NCI-H146 treated with DMSO at 0.1 percent for 48 hours (cell line): ENCODE data around the gene CHI3L2.

ENCODE experiments used
- DNase-seq: peaks from one replicate; lab custom pipeline; 2025; ENCODE audit not compliant: unreplicated experiment; lab: John Stamatoyannopoulos, UW

The CHI3L2 gene

DNA sequence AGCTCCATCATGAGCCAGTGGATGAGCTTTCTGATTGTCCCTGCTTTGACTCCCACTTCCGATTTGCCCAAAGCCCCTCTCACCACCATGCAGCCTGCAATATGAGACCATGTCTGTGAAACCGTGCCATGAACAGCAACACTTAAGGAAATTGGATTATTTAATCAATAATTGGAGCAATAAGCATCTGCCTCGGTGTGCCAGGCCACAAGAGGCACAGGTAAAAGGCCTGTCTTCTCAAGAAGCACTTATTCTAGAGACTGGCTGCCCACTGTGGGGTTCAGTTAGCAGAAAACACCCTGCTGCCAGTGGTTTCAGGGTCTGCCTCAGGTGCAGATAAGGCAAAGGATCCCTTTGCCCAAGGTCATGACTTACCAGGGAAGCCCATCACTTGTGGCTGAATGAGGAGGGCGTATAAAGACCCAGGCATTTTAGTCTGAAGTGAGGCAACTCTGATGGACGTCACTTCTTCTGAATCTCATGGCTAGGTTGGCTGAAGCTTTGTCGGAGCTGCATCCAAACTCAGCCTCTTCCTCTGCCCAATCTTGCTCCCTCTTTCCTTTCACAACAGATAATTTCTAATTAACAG lies 7.1 kb upstream of the CHI3L2 start:
- DNase-seq, result no peak

DNA sequence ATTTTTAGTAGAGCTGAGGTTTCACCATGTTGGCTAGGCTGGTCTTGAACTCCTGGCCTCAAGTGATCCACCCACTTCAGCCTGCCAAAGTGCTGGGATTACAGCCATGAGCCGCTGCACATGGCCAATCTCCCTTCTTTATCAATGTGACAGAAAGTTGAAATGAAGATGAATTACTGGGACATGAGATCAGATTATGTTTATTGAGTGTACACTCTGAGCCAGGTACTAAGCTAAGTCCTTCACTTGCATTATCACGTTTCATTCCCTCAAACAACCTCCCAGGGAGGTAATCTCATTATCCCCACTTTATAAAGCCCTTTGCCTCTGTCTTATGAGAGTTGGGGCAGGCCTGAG lies 6.3 kb upstream of the CHI3L2 start:
- DNase-seq, result no peak

DNA sequence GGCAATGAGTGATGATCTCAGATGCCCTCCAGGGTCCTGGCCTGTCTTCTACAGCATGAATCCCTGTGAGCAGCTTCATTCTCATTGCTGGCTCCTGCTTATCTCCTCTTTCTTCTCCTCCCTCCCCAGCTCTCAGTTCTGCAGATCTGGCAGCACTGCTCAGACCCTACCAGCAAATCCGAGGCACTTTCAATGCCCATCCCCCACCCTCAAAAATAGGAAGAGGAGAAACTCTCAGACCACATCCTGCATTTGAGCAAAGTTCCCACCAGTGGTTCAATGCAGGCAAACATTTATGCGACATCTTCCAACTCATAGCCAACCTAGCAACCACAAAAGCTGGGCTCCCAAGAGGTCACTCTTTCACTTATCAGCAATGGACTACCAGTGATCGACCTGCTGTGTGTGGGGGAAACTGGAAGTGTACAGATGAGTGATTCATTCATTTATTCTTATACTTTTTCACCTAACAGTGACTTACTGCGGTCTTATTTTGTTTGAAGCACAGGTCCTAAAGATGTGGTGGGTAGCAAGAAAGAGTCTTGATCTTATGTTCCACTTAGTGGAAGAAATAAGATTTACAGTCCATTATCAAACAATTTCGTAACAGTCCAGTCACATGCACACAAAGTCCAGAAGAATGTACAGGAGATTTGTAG lies 5.8 kb upstream of the CHI3L2 start:
- no peak for DNase-seq

DNA sequence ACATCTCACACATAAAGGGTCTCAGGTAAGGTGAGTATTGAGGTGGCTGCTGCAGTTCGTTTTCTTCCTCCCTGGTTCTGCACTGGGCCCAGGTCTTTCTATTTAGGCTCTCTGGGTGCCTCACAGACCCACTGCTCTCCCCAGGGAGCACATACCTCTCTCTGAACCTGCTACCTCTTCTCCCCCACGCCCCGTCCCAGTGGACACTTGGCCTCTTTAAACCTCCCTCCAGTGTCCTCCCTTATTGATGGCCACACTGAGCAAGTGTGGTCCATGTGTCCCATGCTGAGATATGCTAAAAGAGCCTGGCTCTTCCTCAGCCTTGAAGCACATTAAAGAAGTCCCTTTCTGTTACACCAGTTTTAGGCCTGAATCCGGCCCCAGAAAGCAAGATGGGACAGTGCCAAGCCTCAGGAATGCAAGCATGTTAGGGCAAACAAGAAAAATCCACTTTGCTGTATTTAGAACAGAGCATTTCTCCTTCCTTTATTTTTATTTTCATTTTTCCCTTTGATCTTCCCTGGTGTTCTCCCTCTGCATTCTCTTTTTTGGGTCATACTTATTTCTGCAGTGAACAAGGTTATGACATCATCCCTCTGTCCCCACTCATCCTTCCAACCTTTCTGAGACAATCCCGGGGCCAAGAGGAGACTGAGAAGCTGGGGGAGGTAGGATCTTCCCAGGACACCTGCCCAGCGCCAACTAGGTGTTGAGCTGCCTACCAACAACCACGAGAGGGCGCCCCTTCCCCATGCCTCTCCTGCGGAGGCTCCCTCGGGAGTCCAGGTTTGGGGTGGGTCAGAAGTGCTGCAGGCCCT lies 5.0 kb upstream of the CHI3L2 start:
- peak; percentile 4 for DNase-seq

DNA sequence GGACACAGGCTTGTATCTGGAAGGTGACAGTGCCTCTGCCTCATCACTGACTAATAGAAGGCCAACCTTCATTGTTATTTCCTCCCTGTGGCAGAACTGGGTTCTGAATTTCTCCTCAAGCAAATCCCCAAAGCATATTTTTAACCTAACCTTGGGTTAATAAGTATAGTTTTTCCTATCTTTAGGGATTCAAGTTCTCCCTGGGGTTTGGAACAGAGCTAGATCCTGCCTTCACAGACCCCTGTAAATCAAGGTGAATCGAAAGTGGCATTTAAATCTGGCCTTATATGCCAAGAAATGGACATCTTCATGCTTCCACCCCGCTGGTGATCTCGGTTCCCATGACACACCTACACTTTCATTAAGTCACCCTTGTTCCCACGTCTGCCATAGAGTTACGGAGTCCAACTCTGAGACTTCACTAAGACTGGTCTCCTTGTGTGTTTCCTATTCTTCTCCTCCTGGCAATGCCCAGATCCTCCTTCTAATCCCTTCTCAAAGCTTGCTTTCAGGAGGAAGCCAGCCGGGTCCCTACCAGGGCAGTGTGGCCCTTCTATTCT lies 4.3 kb upstream of the CHI3L2 start:
- DNase-seq, result no peak

DNA sequence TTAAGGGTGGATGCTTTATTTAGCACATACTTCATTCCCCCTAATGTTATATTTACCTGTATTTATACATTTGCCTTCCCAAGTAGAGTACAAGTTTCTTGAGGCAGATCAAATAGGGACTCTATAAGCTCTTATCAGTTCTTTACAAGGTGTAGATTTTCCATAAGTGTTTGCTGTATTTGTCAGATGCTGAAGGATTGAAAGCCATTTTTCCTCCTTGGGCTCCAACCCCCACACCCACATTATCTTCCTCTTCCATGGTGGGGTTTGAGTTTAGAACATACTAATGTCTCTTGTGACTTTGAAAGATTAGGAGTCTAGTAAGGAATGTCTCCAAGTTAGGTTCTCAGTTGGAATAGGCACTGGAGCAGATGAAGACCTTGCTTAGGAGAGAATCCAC lies 2.4 kb upstream of the CHI3L2 start:
- DNase-seq, result no peak

DNA sequence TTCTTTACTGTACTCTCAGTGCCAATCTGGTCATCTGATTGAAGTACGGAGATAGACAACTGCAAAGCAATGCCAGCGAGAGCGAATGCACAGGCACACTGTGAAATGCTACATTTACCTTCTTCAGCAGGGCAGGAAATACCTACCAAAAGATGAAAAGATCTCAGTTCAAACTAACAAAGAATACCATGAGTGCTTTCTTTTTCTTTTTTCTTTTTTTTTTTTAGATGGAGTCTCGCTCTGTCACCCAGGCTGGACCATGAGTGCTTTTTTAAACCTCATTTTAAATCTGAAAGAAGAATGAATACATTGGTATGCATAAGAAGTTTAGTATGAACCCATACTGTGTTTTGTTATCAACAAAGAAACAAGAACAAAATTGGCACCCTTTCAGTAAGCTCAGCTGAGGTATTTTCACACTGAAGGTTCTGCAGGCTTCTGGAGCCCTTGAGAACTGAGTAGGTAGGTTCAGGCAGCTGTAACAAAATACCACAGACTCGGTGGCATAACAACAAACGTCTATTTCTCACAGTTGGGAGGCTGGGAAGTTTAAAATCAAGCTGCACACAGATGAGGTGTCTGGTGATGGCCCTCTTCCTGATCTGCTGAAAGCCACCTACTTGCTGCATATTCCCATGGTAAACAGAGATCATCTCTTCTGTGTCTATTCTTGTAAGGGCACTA lies 1.7 kb upstream of the CHI3L2 start:
- no peak for DNase-seq

DNA sequence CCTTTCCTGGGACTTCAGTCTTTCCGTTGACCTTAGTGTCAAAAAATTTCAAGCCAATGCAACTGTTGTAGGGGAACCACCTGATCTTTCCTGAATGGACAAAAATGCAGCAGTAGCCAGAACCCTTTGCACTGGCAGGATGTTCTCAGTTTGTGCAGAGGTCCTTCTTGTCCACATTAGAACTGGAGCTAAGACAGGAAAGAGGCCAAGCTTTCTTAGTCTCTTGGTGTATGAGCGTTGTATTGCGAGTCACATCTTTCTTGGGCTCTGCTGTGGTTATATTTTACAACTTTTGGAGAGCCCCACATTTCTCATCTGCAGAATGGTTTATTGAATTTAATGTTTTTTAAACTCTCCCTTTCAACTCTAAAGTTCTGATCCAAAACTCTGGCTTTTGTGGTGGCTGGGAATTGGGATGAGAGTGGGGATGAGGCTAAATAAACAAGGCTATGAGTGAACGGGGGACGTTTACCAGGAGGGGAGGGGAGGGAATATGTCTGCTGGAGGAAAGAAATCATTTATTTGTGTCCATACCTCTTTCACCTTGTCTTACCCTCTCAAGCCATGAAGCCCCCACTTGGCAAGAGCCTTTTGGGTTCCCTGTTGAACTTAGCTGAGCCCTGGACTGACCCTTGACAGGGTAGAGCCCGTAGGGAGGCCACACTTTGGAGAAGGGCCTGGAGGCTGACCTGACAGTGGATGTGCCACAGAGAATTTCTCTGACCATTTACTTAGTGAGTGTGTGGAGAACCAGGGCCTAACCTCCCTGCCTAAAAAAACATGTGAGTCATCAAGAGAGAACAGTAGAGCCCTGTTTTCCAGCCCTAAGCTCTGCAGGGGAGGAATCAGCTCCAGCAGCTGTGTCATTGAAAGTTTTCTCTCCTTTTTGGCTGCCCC lies 586 bp downstream of the CHI3L2 start:
- no peak for DNase-seq

DNA sequence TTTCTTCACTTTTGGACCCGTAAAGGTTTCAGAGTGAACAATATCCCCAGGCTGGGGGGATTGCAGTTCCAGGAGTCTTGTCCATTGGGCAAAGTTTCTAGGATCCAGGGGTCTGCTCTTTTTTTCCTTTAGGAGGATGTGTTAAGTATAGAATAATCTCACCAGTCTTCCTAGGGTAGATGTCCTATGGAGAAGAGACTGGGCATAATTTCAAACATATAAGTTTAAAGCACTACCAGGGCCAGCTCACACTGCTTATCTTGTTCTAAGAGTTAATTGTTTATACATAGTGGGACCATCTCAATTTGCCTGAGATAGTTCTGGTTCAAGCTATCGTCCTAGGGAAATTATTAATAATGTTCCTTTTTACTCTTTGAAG lies 1.2 kb downstream of the CHI3L2 start:
- no peak for DNase-seq

DNA sequence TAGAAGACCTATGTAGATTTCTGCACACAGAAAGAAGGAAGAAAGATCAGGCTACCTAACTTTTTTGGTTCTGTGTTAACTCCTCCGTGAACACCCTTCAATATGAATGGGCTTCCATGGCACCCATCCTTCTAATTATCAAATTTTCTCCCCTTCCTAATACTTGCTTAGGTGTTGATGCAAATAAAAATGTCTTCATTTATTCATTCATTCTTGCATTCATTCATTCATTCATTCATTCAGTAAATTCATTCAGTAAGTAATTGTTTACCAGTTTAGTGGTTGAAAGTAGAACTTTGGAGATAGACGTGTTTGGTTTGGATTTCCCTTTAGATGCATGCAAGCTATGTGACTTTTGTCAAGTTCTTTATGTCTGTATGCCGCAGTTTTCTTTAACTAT lies 4.6 kb downstream of the CHI3L2 start:
- DNase-seq, result no peak

DNA sequence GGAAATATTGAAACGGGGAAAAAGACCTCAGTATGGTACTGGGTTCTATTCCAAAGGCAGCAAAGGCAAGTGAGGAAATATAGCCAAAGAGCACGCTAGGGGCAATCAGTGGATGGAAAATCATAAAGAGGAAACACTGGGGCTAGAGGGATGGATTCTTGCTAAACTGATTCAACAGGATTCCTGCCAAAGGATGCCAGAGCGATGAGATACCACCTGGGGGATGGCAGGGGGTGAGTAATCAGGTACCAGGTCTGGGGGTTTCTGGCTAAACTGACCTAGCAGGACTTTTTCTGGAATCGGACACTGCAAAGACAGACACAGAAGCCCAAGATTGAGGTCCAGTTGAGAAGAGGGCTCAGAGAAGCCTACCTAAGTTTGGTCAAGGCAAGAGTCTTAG lies 6.7 kb downstream of the CHI3L2 start:
- DNase-seq, result no peak

DNA sequence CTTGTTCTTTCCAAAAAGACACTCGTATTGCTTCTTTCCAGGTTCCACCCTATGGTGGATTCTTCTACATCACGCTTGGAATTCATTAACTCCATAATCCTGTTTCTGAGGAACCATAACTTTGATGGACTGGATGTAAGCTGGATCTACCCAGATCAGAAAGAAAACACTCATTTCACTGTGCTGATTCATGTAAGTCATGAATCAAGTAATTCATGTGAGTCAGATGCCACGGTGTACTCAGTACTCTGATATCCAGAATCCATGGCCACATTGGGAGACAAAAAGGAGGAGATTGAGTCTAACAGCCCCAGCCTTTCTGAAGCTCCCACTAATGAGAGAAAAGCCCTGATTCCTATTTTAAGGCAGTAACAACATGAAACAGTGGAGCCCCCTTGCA lies 7.4 kb downstream of the CHI3L2 start:
- DNase-seq, result no peak

DNA sequence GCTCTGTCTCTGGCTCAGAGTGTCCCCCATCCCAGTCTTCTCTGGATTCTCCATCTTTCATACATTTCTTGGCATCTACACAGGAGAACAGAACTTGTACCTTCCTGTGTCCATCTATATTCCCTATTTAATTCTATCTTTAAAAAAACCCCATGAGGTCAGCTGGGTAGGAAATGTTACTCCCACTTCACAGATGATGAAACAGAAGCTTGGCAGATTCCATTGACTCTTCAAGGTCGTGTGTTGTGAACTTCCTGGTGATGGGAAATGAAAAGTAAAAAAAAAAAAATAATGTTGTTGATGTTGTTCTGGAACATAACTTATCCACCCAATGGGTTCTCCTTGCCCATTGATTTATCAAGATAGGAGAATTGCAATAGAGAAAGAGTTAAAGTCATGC lies 8.9 kb downstream of the CHI3L2 start:
- no peak for DNase-seq

DNA sequence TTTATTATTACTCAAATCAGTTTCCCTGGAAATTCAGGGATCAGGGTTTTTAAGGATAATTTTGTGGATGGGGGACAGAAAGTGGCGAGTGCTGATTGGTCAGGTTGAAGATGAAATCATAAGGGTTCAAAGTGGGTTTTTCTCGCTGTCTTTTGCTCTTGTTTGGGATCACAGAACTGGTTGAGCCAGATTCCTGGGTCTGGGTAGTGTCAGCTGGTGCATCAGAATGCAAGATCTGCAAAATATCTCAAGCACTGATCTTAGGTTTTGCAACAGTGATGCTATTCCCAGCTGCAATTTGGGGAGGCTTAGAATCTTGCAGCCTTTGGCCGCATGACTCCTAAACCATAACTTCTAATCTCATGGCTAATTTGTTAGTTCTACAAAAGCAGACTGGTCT lies 9.3 kb downstream of the CHI3L2 start:
- DNase-seq, result no peak

DNA sequence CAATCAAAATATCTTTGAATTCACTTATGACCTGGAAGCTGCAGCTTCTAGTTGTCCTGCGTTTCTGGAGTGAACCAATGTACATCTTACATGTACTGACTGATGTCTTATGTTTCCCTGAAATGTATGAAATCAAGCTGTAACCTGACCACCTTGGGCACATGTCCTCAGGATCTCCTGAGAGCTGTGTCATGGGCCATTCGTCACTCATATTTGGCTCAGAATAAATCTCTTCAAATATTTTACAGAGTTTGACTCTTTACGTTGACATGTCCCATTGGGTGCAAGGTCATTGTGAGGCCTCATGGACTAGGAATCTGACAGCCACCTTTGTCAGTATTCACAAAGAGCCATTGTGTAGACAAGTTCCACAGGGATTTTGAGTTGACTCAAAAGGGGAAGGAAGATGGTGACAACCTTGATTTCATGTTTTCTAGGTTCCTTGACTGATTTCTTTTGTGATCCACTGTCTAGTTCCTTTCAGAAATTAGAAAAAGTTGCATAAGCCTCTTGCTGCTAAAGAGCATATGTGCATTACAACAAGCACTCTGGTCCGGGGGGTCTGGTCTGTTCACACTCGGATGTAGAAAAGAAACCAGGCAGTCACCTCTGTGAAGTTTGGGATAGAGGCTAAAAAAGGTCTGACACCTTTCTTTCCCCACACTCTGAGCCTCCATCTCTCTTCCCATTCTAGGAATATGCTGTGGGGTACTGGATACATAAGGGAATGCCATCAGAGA lies 10.7 kb downstream of the CHI3L2 start:
- DNase-seq, result no peak

DNA sequence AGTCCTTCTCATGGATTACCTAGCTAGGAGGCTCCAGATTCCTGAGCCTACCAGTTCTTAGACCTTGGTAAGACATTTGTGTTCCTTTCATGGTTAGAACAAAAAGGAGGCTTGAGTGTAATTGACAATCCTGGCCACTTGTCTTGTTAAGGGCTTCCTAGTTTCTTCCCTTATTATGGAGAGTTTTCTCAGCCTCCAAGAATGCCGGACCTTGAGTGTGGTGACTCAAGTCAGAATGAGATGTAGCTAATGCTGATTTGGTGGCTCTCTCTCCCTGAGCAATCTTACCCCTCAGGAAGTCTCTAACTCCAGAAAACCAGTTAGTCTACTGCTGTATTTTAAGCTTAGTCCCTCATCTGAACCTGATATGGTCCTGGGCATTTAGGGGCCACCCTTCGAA lies 14.3 kb downstream of the CHI3L2 start:
- DNase-seq, result no peak

DNA sequence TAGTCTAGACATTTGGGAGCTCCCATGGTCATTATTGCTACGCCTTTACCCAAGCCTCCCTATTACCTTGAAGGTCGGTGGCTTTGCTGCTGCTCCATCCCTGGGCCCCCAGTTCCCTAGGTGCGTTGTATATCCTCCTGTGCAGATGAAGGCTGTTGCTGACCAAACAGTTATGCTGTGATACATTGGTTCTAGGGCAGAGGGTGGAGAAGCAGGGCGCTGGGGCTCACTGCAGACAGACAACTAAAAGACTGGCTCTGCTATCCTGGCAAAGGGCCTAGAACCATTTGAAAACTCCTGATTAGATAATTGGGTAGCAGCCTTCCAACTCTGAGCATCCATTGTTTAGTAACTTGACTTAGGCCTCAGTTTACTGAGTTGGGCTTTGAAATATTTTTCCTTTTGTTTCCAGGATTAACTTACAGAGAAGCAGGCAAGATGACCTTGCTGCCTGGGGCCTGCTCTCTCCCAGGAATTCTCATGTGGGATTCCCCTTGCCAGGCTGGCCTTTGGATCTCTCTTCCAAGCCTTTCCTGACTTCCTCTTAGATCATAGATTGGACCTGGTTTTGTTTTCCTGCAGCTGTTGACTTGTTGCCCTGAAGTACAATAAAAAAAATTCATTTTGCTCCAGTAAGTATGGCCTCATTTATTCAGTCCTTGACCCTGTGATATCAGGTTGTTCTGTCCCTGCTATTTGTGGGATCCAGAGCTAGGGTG lies 15.5 kb downstream of the CHI3L2 start:
- no peak for DNase-seq

DNA sequence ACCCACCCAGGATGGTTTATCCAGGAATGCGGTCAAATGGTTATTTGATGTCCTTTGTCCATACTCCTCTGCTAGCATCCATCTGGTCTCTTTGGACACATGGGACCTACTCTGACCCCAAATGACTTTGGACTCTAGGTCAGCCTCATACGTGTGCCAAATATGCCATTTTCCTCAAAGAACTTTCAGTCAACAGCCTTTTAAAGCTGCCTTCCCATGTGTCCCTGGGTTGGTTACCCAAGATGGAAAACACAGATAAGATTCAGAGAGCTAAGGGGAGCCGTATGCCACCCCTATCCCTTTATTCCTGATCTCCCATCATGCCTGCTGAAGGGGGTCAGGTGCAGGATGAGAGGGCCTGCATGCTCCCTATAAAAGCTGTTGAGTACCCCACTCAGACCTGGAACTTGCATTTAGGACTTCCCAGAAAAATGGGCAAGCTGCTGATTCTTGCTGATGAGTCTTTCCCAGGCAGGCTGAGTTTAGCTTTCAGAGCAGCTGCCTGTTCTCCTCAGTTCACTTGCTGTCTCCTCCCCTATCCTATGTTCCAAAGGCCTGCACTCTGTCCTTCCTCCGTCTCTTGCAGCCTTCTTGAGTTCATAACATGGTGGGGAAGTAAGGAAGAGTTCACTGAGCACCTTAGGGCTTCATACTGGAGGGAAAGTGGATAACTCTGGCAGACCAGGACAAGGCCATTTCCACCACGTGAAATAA lies 19.8 kb downstream of the CHI3L2 start:
- DNase-seq, result no peak

DNA sequence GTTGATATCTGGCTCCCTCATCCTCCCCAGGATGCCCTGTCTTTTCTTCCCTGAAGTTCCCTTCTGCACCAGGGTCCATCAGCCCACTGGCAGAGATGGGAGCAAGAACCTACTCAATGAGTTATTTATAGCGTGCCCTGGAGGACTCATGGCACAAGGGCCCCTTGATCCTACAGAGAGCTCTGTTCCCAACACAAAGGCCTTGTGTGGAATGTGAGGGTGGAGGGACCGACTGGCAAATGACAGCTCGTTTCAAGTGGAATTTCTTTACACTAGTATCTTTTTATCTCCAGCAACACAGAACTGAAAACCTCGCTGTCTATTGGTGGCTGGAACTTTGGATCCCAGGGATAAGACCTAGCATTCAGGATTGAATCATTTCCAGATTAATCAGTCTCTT lies 22.4 kb downstream of the CHI3L2 start:
- no peak for DNase-seq
